ENCODE measurements around the gene KRT4. TPM values are rescaled to one million over a fixed set of nuclear protein-coding genes. Genes with fewer than 3 reads are reported as not detected.

KRT4 gene
- total RNA-seq (2021; ENCODE audit: unreplicated experiment) (not detected), Bru-seq, nascent RNA (not detected), BruChase-seq, experiment 1, labeled RNA remaining after a 6-hour chase (not detected), BruChase-seq, experiment 2, labeled RNA remaining after a 2-hour chase (percentile 8 among the genes with signal in this experiment)
- polyA plus RNA-seq (2012): 0.02 and 0.03 TPM in 2 replicates
- long read RNA-seq: 0 reads

DNA sequence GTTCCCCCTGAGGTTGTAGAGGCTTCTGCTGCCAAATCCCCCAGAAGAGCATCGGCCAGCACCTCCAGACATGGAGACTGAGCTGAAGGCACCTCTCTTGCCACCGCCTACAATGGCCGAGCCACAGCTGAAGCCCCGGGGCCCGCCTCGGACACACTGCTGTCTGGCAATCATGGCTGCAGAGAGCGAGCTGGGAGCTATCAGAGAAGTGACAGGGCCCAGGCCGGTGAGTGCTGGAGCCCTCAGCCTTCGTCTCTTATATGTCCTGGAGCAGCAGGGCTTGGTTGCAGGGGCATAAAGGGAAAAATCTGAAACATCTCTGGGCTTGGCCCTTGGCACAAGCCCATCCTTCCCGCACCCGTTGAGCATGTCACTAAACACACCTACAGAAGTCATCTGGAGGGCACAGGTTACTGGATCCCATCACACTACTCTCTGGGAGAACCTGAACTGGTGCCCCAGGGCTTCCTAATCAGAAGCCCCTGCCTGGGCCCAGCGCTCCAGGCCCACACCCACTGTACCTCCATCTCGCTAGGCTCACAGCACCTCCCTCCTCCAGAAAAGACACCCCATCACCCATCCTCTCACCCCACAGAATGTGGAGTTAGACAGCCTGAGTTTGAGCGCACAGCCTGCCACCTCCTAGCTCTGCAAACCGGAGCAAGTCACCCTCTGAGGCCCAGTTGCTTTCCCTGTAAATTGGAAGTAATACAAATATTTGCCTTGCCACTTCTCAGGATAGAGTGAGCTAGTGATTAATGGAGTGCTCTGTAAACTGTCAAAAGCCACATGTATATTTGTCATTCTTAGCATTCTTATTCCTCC, at the start of gene KRT4:
Gene KRT4 (minus strand): TSS at position 232 of the 825 bp plus-strand sequence. CDS start 58 bp downstream, at position 174.
- Histone ChIP-seq H3K9me2 (ENCODE audit: insufficient read depth) (no peaks in the 10 kb centered on the region), H3K9ac (ENCODE audit: low read length) (no peak within 1 kb of the TSS), H2AFZ (ENCODE audit: low read depth, low read length, poor library complexity, severe bottlenecking) (no peak within 1 kb of the TSS), H4K20me1 (ENCODE audit: insufficient read depth) (no peaks in the 10 kb centered on the region), H3K4me1 (ENCODE audit: control insufficient read depth in 1 of 2, insufficient read depth in 2 of 2, low read length in 2 of 2) (no peaks in the 10 kb centered on the region), H3K27me3 (ENCODE audit: insufficient read depth, low read length) (peaks cover 8% of the 10 kb centered on the region; the same call in 1 of the 2 replicates), H3K4me3 (replicated peaks in 1 of 2; ENCODE audit: low read depth in 1 of 2, low read length in 2 of 2) (no peak within 1 kb of the TSS), H3K79me2 (ENCODE audit: insufficient read depth, low read length) (no peaks in the 10 kb centered on the region), H3K36me3 (ENCODE audit: control insufficient read depth in 1 of 2, insufficient read depth in 2 of 2, low read length in 2 of 2) (no peaks in the 10 kb centered on the region), H3K9me3 (ENCODE audit: control insufficient read depth in 1 of 2, insufficient read depth in 1 of 2, low read depth in 1 of 2, low read length in 2 of 2) (no peaks in the 10 kb centered on the region), H3K4me2 (ENCODE audit: low read length) (no peak within 1 kb of the TSS), H3K27ac (ENCODE audit: low read depth, low read length) (no peak within 1 kb of the TSS)
- no peak for DNase-seq (ENCODE audit: low read depth, low spot score)
- no TSS peak for BruUV-seq (replicated peaks)
- RAD21 ChIA-PET (ENCODE audit: low non-redundant PET in 1 of 2, low total read pairs in 2 of 2, uncharacterized antibody in 2 of 2, unreplicated experiment in 2 of 2): no interaction called here
- POLR2A ChIA-PET: no interaction called here
- intact Hi-C loops (cut with micrococcal nuclease): no loop called here
- CTCF ChIA-PET: no interaction called here
- ATAC-seq: no peak
- TF ChIP-seq, protein P1, sequence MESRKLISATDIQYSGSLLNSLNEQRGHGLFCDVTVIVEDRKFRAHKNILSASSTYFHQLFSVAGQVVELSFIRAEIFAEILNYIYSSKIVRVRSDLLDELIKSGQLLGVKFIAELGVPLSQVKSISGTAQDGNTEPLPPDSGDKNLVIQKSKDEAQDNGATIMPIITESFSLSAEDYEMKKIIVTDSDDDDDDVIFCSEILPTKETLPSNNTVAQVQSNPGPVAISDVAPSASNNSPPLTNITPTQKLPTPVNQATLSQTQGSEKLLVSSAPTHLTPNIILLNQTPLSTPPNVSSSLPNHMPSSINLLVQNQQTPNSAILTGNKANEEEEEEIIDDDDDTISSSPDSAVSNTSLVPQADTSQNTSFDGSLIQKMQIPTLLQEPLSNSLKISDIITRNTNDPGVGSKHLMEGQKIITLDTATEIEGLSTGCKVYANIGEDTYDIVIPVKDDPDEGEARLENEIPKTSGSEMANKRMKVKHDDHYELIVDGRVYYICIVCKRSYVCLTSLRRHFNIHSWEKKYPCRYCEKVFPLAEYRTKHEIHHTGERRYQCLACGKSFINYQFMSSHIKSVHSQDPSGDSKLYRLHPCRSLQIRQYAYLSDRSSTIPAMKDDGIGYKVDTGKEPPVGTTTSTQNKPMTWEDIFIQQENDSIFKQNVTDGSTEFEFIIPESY (IDR thresholded peaks at IDR 0.05; ENCODE audit: extremely low read depth, insufficient replicate concordance, low read length): no peak
- TF ChIP-seq, protein P2, sequence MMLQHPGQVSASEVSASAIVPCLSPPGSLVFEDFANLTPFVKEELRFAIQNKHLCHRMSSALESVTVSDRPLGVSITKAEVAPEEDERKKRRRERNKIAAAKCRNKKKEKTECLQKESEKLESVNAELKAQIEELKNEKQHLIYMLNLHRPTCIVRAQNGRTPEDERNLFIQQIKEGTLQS (IDR thresholded peaks at IDR 0.05): no peak
- TF ChIP-seq EZH2phosphoT487 (IDR thresholded peaks at IDR 0.05; ENCODE audit: borderline replicate concordance): no peak
- TF ChIP-seq JUND (IDR thresholded peaks at IDR 0.05): no peak
- no peak for TF ChIP-seq YY1 (IDR thresholded peaks at IDR 0.05; ENCODE audit: extremely low read depth, insufficient replicate concordance, low read depth, low read length)
- TF ChIP-seq POLR2A (IDR thresholded peaks at IDR 0.05; ENCODE audit: borderline replicate concordance, extremely low read depth, insufficient read depth, insufficient read length): no peak
